Ascending aorta (tissue), 2 donors: Measurements from ENCODE around the gene SLC30A3. TPM values are rescaled to one million over a fixed set of nuclear protein-coding genes. Genes with fewer than 3 reads are reported as not detected.

Experiments
- DNase-seq, 2 donors: peaks; one replicate each; pipeline ENCODE4 v3.0.0-alpha.2; 2019; ENCODE audit warnings: low spot score in 2 of 2
- H3K27ac ChIP-seq, 2 donors: fragments of 200-600 bp; sonication (generic); one replicate each; pipeline ENCODE4 v1.5.1; 2016 to 2017; ENCODE audit warnings: mild to moderate bottlenecking in 1 of 2
- H3K27me3 ChIP-seq: fragments of 200-600 bp; sonication (generic); one replicate; pipeline ENCODE4 v1.5.1; 2017
- H3K36me3 ChIP-seq, 2 donors: fragments of 200-600 bp; sonication (generic); one replicate each; pipeline ENCODE4 v1.5.1; 2016
- H3K4me1 ChIP-seq, 2 donors: fragments of 200-600 bp; sonication (generic); one replicate each; pipeline ENCODE4 v1.5.1; 2016 to 2017; ENCODE audit warnings: mild to moderate bottlenecking in 1 of 2
- H3K4me3 ChIP-seq, 2 donors: fragments of 200-600 bp; sonication (generic); one replicate each; pipeline ENCODE4 v1.5.1; 2016 to 2017; ENCODE audit warnings: mild to moderate bottlenecking in 1 of 2
- H3K9me3 ChIP-seq, 2 donors: fragments of 200-600 bp; sonication (generic); one replicate each; pipeline ENCODE4 v1.5.1; 2016
- intact Hi-C: fragments of 100-400 bp; cut with DNase I; formaldehyde crosslinking; loops from one replicate; pipeline ENCODE4 v1.15.1; 2023
- total RNA-seq: library from RNA; depleted of rRNA; stranded (reverse); fragments of >200 nt; gene quantifications from one replicate; pipeline ENCODE4 v1.1.0, GENCODE V29; 2016
- TF ChIP-seq, protein P1 (sequence below), 3 experiments: fragments of 200-600 bp in 2 of 3; fragments of 450-650 bp in 1 of 3; sonication (generic) in 2 of 3; IDR thresholded peaks; one replicate each; pipeline ENCODE4 v1.5.1; 2016 to 2019; ENCODE audit warnings: antibody characterized with exemption in 3 of 3, mild to moderate bottlenecking in 1 of 3, moderate library complexity in 1 of 3

Gene SLC30A3, protein sequence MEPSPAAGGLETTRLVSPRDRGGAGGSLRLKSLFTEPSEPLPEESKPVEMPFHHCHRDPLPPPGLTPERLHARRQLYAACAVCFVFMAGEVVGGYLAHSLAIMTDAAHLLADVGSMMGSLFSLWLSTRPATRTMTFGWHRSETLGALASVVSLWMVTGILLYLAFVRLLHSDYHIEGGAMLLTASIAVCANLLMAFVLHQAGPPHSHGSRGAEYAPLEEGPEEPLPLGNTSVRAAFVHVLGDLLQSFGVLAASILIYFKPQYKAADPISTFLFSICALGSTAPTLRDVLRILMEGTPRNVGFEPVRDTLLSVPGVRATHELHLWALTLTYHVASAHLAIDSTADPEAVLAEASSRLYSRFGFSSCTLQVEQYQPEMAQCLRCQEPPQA
- 7.6 TPM for total RNA-seq

DNA sequence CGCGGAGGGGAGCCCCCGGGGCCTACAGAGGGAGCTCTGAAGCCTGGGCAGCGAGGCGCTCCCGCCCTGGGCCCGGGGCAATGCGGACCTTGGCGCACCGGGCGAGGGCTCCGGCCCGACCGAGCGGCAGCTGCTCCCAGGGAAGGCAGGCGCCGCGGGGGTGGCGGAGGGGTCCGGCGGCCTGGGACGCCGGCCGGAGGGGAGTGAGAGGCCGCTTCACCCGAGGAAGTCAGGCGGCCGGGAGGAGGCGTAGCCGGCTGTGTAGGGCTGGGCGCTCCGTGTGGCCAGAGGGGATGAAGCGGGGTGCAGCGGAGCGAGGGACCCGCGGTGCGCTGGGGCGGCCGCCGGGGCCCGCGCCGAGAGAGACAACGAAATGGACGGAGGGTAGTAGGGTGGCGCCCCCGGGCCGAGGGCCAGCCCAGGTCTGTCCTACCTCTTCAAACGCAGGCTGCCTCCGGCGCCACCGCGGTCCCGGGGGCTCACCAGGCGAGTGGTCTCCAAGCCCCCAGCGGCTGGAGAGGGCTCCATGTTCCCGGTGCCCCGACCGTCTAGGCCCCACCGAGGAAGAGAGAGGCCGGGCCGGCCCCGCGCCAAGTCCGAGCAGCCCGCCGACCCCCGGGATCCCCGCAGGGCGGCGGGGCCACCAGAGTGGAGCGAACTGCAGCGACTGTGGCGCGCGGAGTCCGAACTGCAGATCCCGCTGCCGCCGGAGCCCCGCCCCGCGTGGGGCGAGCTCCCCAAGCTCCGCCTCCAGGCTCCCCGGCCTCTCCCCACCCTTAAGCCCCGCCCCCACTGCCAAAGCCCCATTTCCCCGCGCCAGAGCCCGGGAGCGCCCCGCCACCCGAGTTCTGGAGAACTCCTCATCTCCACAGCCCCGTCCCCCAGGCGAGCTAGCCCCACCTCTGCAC is at the start of gene SLC30A3:
Gene SLC30A3 (minus strand): TSS at position 669 of the 908 bp plus-strand sequence. CDS start 141 bp downstream, at position 528.
- intact Hi-C loops: no loop called here
- no peaks in the 10 kb centered on the region for H3K9me3 ChIP-seq
- H3K4me1 ChIP-seq: peaks cover 9 to 29% of the 10 kb centered on the region in 2 donors
- TF ChIP-seq, protein P1, sequence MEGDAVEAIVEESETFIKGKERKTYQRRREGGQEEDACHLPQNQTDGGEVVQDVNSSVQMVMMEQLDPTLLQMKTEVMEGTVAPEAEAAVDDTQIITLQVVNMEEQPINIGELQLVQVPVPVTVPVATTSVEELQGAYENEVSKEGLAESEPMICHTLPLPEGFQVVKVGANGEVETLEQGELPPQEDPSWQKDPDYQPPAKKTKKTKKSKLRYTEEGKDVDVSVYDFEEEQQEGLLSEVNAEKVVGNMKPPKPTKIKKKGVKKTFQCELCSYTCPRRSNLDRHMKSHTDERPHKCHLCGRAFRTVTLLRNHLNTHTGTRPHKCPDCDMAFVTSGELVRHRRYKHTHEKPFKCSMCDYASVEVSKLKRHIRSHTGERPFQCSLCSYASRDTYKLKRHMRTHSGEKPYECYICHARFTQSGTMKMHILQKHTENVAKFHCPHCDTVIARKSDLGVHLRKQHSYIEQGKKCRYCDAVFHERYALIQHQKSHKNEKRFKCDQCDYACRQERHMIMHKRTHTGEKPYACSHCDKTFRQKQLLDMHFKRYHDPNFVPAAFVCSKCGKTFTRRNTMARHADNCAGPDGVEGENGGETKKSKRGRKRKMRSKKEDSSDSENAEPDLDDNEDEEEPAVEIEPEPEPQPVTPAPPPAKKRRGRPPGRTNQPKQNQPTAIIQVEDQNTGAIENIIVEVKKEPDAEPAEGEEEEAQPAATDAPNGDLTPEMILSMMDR (IDR thresholded peaks at IDR 0.05): no peak
- H3K36me3 ChIP-seq: no peaks in the 10 kb centered on the region
- no peak within 1 kb of the TSS for H3K27ac ChIP-seq
- peak in 1 of 2 donors; percentile 69 for DNase-seq
- H3K27me3 ChIP-seq: peaks cover 19% of the 10 kb centered on the region
- H3K4me3 ChIP-seq: peak within 1 kb of the TSS; percentile 59 to 67

DNA sequence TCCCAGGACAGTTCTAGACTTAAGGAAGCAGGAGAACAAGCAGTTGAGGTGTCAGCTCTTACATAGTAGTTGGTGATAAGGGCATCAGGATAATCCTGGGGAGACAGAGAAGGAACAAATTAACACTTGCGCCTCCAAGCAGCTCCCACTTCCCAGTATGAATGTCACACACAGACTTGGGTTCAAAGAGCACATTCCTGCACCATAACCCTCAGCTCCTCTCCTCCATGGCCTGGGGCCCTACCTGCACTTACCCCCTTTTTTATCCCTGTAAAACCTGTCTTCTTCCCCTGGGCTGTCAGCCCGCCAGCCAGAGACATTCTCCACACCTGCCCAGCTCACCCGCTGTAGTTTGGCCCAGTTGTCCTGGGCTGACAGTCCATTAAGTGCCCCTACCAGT is 49.3 kb upstream of the SLC30A3 start:
- intact Hi-C loops: no loop called here
- Histone ChIP-seq H3K27ac (no peak overlapping the region), H3K27me3 (peaks cover 8% of the 10 kb centered on the region), H3K4me3 (no peak overlapping the region), H3K4me1 (peaks cover 0 to 10% of the 10 kb centered on the region in 2 donors), H3K9me3 (no peaks in the 10 kb centered on the region), H3K36me3 (peaks cover 0 to 27% of the 10 kb centered on the region in 2 donors)
- DNase-seq: no peak
- TF ChIP-seq, protein P1 (IDR thresholded peaks at IDR 0.05): no peak

DNA sequence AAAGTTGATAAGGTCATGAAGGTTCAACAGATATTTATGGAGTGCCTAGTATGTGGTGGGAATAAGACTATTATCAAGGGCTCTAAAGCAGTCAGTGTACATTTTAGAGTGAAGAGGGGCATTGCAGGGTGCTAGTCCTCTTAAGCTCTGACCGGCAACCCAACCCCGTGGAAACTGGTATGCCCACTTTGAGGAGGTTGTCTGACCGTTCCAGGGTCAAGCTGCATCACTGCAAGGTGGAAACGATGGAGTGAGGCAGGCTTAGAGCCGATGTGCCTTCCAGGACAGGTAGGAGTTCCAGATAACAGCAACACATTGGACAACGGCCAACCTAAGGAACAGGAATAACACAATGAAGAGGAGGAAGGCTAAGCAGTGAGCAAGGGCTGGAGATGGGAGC is 46.8 kb upstream of the SLC30A3 start:
- intact Hi-C loops: no loop called here
- TF ChIP-seq, protein P1 (IDR thresholded peaks at IDR 0.05): no peak
- peaks cover 0 to 27% of the 10 kb centered on the region in 2 donors for H3K36me3 ChIP-seq
- DNase-seq: no peak
- H3K9me3 ChIP-seq: no peaks in the 10 kb centered on the region
- H3K27ac ChIP-seq: no peak overlapping the region
- no peak overlapping the region for H3K4me3 ChIP-seq
- H3K4me1 ChIP-seq: peaks cover 0 to 15% of the 10 kb centered on the region in 2 donors
- peaks cover 12% of the 10 kb centered on the region for H3K27me3 ChIP-seq

DNA sequence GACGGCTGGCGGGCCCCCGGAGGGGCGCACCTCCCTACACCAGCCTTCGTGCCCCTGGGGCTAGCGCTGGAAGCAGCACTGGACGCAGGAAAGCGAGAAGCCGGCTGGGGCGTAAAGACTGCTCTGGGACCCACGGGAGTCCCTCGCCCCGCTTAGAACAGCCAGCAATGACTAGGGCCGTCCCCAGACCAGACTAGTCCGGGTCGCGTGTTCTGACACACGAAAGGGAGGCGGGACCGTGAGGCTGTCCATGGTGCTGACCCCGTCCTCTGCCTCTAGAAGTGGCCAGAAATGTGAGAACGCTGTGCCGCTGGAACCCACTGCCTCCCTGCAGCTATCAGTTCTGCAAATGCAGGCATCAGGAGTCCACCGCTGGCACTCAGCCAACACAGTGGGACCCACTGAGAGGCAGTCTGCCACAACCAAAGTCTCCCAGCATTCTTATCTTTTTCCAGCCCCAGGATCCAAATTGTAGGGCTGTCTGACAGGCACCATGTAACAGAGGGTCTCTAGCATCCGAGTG is 45.6 kb upstream of the SLC30A3 start, which contains the start of gene UCN:
Gene UCN (minus strand): TSS at position 87 of the 523 bp plus-strand sequence. CDS start 550 bp downstream, outside the sequence.
- H3K36me3 ChIP-seq: peaks cover 0 to 27% of the 10 kb centered on the region in 2 donors
- no peaks in the 10 kb centered on the region for H3K9me3 ChIP-seq
- peaks cover 12% of the 10 kb centered on the region for H3K27me3 ChIP-seq
- TF ChIP-seq, protein P1 (IDR thresholded peaks at IDR 0.05): no peak
- DNase-seq: peak in 1 of 2 donors; percentile 66
- H3K4me1 ChIP-seq: peaks cover 0 to 15% of the 10 kb centered on the region in 2 donors
- intact Hi-C loops: no loop called here
- H3K27ac ChIP-seq: no peak within 1 kb of the TSS
- H3K4me3 ChIP-seq: no peak within 1 kb of the TSS

DNA sequence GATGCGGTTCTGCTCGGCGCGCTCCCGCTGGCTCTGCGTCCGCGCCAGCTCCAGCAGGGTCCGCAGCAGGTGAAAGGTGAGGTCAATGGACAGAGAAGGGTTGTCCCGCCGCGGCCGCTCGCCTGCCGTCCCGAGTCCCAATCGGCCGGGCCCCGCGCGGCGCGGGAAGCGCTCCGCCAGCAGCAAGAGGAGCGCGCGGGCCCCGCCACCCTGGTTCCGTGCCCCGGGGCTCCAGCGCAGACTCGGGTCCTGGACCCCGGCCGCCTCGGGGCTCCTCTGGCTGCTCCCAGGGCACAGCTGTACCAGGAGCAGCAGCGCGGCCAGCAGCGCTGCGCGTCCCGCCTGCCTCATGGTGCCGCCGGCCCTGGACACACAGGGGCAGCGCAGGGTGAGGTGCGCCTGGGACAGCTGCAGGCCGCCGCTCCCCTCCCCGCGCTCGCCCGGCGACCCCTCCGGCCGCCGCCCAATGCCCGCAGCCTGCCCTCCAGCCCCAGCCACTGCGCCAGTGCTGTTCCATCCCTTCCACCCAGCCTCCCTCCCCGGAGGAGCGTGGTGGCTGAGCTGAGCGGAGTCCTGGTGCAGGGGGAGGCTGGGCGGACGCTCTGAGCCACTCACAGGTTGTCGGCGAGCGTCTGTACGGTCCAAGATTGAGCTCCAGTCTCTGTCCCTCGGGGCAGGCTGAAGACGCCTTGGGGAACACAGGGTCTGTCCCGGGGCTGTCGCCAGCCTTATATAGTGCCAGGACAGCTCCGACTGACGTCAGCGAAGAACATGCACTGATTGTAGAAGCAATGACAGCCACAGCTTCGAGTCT is 44.9 kb upstream of the SLC30A3 start:
- no peak overlapping the region for H3K4me3 ChIP-seq
- no peak overlapping the region for H3K27ac ChIP-seq
- peaks cover 0 to 19% of the 10 kb centered on the region in 2 donors for H3K4me1 ChIP-seq
- intact Hi-C loops: no loop called here
- peaks cover 12% of the 10 kb centered on the region for H3K27me3 ChIP-seq
- H3K36me3 ChIP-seq: peaks cover 0 to 26% of the 10 kb centered on the region in 2 donors
- no peak for DNase-seq
- TF ChIP-seq, protein P1 (IDR thresholded peaks at IDR 0.05): no peak
- no peaks in the 10 kb centered on the region for H3K9me3 ChIP-seq
